ENCODE results near the gene ATP6V0D1.

- TF ChIP-seq EZH2 (IDR thresholded peaks at IDR 0.05; ENCODE audit: borderline replicate concordance, low read length) = no peak
- no peak for TF ChIP-seq CTCF (IDR thresholded peaks at IDR 0.05; ENCODE audit: low read length)
Observed at GRCh38 chr16:67477960-67478554, 2.9 kb downstream of the ATP6V0D1 start.
